Erythroblast (primary cell): Measurements from ENCODE around the gene SZRD1.

Experiments
- DNase-seq, 2 experiments: peaks; one replicate each; lab custom pipeline; 2025; lab: John Stamatoyannopoulos, UW
- GATA1 ChIP-seq: IDR thresholded peaks from 2 replicates; pipeline ENCODE4 v1.6.1; 2011; ENCODE audit warnings: low read depth, mild to moderate bottlenecking, control low read depth, low read length, moderate library complexity
- POLR2A ChIP-seq: IDR thresholded peaks from 2 replicates; pipeline ENCODE4 v1.6.1; 2011; ENCODE audit warnings: mild to moderate bottlenecking, low read length

Gene SZRD1

DNA sequence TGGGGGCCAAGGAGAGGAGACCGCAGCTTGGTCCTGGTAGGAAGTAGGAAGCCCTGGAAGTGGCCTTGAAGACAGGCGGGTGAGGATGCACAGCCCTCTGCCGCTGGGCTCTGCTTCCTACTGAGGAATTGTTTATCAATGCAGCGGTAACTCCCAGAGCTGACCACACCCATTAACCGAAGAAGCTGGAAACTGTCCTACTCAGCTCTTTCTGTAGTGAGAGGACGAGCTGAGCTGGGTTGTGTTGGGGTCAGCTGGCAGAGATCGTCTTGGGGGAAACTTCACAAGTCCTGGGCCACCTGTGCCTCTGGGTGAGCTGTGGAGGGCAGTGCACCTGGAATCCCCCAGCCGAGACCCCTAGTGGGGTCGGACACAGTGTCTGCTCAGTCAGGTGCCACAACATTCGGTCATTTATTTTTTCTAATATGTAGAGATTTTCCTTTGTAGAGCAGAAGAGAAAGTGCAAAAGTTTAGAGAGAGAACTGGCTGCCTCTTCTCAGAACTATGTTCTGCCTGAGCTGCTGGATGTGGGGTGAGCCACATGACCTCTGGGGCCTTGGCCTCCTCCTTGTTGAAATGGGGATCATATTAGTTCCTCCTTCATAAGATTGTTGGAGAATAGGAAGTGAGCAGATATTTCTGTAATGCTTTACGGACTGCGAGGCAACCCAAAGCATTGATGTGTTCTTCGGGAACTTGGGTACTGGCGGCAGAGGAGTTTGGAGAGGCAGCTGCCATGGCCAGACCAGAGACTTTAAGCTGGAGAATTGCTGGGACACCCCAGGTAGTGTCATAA lies 77.1 kb downstream of the SZRD1 start:
- TF ChIP-seq GATA1: no peak
- TF ChIP-seq POLR2A: peak; percentile 71
- peak; percentile 68 to 73 for DNase-seq

DNA sequence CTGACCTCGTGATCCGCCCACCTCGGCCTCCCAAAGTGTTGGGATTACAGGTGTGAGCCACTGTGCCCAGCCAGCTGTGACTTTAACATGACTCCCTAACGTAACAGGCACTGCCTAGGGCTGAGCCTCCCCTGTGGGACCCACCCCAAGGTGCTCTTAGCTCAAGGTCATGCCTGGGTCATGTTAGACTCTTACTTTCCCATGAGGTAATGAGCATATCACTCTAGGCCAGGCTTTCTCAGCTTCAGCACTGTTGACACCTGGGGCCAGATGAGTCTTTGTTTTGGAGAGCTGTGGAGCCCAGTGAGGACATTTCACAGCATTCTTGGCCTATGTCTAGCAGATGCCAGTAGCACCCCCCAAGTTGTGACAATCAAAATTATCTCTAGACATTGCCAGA lies 78.0 kb downstream of the SZRD1 start:
- DNase-seq: no peak
- TF ChIP-seq POLR2A (no peak), GATA1 (no peak)

DNA sequence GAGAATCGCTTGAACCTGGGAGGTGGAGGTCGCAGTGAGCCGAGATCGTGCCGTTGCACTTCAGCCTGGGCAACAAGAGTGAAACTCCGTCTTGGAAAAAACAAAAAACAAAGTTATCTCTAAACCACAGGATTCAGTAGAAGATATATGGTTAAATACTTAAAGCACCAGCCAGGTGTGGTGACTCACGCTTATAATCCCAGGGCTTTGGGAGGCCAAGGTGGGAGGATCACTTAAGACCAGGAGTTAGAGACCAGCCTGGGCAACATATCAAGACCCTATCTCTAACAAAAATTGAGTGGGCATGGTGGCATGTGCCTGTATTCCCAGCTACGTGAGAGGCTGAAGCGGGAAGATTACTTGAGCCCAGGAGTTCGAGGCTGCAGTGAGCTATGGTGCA lies 79.1 kb downstream of the SZRD1 start:
- DNase-seq: no peak
- TF ChIP-seq GATA1 (no peak), POLR2A (no peak)

DNA sequence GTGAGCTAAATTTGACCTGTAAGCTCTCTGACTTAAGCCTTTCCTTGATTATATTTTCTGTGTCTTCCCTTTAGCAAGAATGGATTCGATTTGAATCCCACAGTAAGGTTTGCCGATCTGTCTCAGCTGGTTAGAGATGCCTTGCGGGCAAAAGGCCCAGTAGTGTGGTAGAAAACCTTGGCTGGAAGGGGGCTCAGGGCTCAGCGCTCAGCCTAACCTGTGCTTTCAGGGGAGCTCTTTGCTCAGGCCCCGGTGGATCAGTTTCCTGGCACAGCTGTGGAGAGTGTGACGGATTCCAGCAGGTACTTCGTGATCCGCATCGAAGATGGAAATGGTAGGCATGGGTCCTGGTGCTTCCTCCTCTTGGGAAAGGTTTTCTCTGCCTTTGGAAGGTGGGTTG lies 80.6 kb downstream of the SZRD1 start:
- TF ChIP-seq POLR2A (no peak), GATA1 (no peak)
- no peak for DNase-seq
